Mucosa of stomach (tissue), 1 donor: ENCODE measurements around the gene PPP2R1A.
A peak's percentile ranks its signal among the peaks of the same experiment; 100 is the strongest.
"Not testable (repeated sequence)": the region's sequence is repeated elsewhere in the genome, so short reads cannot be mapped to it uniquely, and the experiment has no call there.

Experiments
- H3K27me3 ChIP-seq: one replicate; pipeline ENCODE4 v1.7.0; 2013; ENCODE audit warnings: mild to moderate bottlenecking, low read length; ENCODE audit not compliant: control insufficient read depth, insufficient read depth
- H3K36me3 ChIP-seq: one replicate; pipeline ENCODE4 v1.7.0; 2013; ENCODE audit warnings: low read length; ENCODE audit not compliant: control insufficient read depth, insufficient read depth
- H3K4me1 ChIP-seq: one replicate; pipeline ENCODE4 v1.7.0; 2013; ENCODE audit warnings: mild to moderate bottlenecking, low read length; ENCODE audit not compliant: control insufficient read depth, insufficient read depth
- H3K4me3 ChIP-seq: one replicate; pipeline ENCODE4 v1.7.0; 2013; ENCODE audit warnings: low read length
- H3K9ac ChIP-seq: one replicate; pipeline ENCODE4 v1.7.0; 2013; ENCODE audit warnings: mild to moderate bottlenecking, low read length, moderate library complexity
- H3K9me3 ChIP-seq: one replicate; pipeline ENCODE4 v1.7.0; 2013; ENCODE audit warnings: mild to moderate bottlenecking, low read length, moderate library complexity; ENCODE audit not compliant: control insufficient read depth
- donor health status: Pancreatic carcinoma.

The PPP2R1A gene

GRCh38 chr19:52229524-52229923, 39.7 kb downstream of the PPP2R1A start:
- H3K27me3 ChIP-seq = no peaks in the 10 kb centered on the region
- H3K9ac ChIP-seq = no peak overlapping the region
- peaks cover 16% of the 10 kb centered on the region for H3K36me3 ChIP-seq
- no peaks in the 10 kb centered on the region for H3K9me3 ChIP-seq
- no peak overlapping the region for H3K4me3 ChIP-seq
- H3K4me1 ChIP-seq = no peaks in the 10 kb centered on the region

- H3K4me1 ChIP-seq = no peaks in the 10 kb centered on the region
- no peaks in the 10 kb centered on the region for H3K27me3 ChIP-seq
- H3K9ac ChIP-seq = no peak overlapping the region
- peaks cover 12% of the 10 kb centered on the region for H3K36me3 ChIP-seq
- no peaks in the 10 kb centered on the region for H3K9me3 ChIP-seq
- no peak overlapping the region for H3K4me3 ChIP-seq
Observed at GRCh38 chr19:52230685-52231084, 40.8 kb downstream of the PPP2R1A start.

- H3K9ac ChIP-seq = no peak overlapping the region
- H3K27me3 ChIP-seq = no peaks in the 10 kb centered on the region
- no peaks in the 10 kb centered on the region for H3K9me3 ChIP-seq
- no peak overlapping the region for H3K4me3 ChIP-seq
- H3K36me3 ChIP-seq = peaks cover 6% of the 10 kb centered on the region
- no peaks in the 10 kb centered on the region for H3K4me1 ChIP-seq
Observed at GRCh38 chr19:52231154-52231910, 41.5 kb downstream of the PPP2R1A start.

DNA sequence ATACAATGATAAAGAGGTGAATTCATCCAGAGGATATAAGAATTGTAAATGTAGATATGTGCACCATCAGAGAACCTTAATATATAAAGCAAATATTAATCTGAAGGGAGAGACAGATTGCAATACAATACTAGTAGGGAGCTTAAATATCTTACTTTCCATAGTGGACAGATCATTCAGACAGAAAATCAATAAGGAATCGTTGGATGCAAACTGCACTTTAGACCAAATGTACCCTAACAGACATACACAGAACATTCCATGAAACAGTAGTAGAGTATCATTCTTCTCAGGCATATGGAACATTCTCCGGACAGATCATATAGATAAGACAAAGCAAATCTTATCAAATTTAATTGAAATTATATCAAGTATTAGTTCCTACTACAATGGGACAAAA, 44.6 kb downstream of the PPP2R1A start:
- H3K4me1 ChIP-seq = no peaks in the 10 kb centered on the region
- H3K9me3 ChIP-seq = no peaks in the 10 kb centered on the region
- H3K4me3 ChIP-seq = no peak overlapping the region
- no peaks in the 10 kb centered on the region for H3K27me3 ChIP-seq
- no peak overlapping the region for H3K9ac ChIP-seq
- H3K36me3 ChIP-seq = no peaks in the 10 kb centered on the region

GRCh38 chr19:52237197-52237596, 47.3 kb downstream of the PPP2R1A start:
- no peaks in the 10 kb centered on the region for H3K36me3 ChIP-seq
- H3K9me3 ChIP-seq = no peaks in the 10 kb centered on the region
- no peaks in the 10 kb centered on the region for H3K27me3 ChIP-seq
- H3K9ac ChIP-seq = no peak overlapping the region
- H3K4me3 ChIP-seq = no peak overlapping the region
- H3K4me1 ChIP-seq = no peaks in the 10 kb centered on the region

- H3K9ac ChIP-seq = no peak overlapping the region
- no peaks in the 10 kb centered on the region for H3K27me3 ChIP-seq
- H3K4me3 ChIP-seq = no peak overlapping the region
- no peaks in the 10 kb centered on the region for H3K9me3 ChIP-seq
- no peaks in the 10 kb centered on the region for H3K36me3 ChIP-seq
- H3K4me1 ChIP-seq = no peaks in the 10 kb centered on the region
Observed at GRCh38 chr19:52237771-52238400, 48.0 kb downstream of the PPP2R1A start.

DNA sequence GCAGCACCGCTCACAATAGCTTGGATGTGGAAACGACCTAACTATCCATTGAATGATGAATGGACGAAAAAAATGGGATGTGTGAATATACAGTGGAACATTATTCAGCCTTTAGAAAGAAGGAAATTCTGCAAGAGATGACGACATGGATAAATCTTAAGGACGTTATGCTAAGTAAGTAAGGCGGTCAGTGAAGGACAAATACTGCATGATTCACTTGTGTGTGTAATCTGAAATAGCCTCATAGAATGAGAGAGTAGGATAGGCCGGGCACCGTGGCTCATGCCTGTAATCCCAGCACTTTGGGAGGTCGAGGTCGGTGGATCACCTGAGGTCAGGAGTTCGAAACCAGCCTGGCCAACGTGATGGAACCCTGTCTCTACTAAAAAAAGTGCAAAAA, 54.2 kb downstream of the PPP2R1A start:
- Histone ChIP-seq H3K27me3 (no peaks in the 10 kb centered on the region), H3K4me3 (no peak overlapping the region), H3K36me3 (no peaks in the 10 kb centered on the region), H3K9me3 (no peaks in the 10 kb centered on the region), H3K9ac (no peak overlapping the region), H3K4me1 (no peaks in the 10 kb centered on the region)

DNA sequence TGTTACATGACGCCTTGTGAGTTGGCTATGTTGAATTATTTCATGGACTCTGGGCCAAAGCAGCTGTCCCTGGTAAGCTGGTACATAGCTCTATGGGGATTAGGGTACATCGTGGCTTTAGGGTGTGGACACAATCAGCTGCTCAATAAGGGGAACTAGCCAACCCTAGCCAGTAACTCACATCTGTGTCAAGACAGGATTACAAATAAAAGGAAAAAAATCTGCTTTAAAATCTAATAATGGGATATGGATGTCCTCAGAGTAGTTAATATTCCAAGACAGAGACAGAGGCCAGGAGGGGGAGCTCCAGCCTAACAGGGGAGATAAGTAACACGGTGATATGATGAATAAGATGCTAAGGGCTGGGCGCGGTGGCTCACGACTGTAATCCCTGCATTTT, 58.4 kb downstream of the PPP2R1A start:
- H3K9me3 ChIP-seq = no peaks in the 10 kb centered on the region
- H3K9ac ChIP-seq = no peak overlapping the region
- H3K36me3 ChIP-seq = no peaks in the 10 kb centered on the region
- no peaks in the 10 kb centered on the region for H3K27me3 ChIP-seq
- H3K4me3 ChIP-seq = no peak overlapping the region
- H3K4me1 ChIP-seq = no peaks in the 10 kb centered on the region

GRCh38 chr19:52258426-52258825, 68.6 kb downstream of the PPP2R1A start:
- Histone ChIP-seq H3K4me1 (no peaks in the 10 kb centered on the region), H3K4me3 (no peak overlapping the region)

DNA sequence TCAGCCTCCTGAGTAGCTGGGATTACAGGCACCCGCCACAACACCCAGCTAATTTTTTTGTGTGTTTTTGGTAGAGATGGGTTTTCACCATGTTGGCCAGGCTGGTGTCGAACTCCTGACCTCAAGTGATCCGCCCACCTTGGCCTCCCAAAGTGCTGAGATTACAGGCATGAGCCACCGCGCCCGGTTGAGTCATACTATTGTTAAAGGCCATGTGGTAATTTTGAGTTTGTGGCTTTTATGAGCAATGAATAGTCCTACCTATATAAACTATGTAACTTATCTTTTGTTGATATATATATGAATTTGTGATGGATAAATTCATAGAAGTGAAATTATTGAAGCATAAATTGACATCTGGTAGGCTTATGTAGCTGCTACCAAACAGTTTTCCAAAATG, 75.7 kb downstream of the PPP2R1A start:
- H3K9ac ChIP-seq, H3K4me1 ChIP-seq, H3K36me3 ChIP-seq, H3K4me3 ChIP-seq, H3K27me3 ChIP-seq, H3K9me3 ChIP-seq: not testable (repeated sequence)

More at GRCh38 chr19:52258426-52258825, 68.6 kb downstream of the PPP2R1A start:
- H3K9ac ChIP-seq = no peak overlapping the region
- H3K9me3 ChIP-seq = no peaks in the 10 kb centered on the region
- H3K36me3 ChIP-seq = no peaks in the 10 kb centered on the region
- H3K27me3 ChIP-seq = no peaks in the 10 kb centered on the region

DNA sequence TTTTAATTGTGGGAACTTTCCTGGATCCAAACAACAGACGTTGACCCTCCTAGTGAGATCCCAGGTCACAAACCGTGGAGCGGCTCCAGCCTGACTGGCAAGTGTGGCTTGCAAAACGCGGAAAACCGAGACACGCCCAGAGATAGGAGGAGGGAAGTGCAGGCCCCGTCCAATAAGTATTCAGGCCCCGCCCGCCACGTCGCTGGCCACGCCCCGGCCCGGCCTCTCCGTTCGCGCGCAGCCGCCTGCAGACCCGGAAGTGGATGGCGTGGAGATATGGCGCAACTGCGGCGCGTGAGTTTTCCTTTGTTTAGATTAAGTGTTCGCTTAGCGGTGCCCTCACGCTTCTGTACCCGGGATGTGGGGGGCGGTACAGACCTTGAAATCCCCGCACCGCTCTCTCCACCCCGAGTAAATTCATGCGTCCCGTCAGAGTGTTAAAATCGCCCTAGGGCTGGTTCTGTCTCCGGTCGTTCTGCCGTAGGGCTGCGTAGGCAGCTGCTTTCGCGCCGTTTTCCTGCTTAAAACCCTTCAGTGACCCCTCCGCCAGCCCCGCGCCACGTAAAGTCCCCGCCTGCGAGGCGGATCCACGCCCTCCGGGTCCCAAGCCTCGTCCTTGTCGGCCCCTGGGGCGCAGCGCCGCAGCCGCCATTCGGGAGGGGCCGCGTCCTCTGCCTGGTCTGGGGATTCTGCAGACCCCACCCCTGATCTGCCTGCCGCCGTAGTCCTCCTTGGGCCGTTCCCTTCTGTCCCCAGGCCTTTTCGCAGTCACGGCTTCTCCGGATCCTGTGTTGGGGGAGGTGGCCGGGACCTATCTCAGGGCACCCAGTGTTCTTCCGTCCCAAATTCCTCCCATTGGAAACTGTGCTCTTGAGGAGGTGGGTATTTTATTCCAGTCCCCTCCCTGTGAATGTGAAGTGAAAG, 79.7 kb downstream of the PPP2R1A start, which contains the start of gene ZNF766:
Gene ZNF766 (plus strand): TSS at position 250 of the 924 bp plus-strand sequence. CDS start 27 bp downstream, at position 277.
- Histone ChIP-seq H3K4me1 (peaks cover 9% of the 10 kb centered on the region), H3K36me3 (peaks cover 9% of the 10 kb centered on the region), H3K9me3 (no peaks in the 10 kb centered on the region)

More for the DNA sequence above, 79.7 kb downstream of the PPP2R1A start, which contains the start of gene ZNF766:
- H3K27me3 ChIP-seq = no peaks in the 10 kb centered on the region
- H3K9ac ChIP-seq = peak within 1 kb of the TSS; percentile 100
- peak within 1 kb of the TSS; percentile 97 for H3K4me3 ChIP-seq
